ENCODE data around the gene CST5.
"Not testable (repeated sequence)": the region's sequence is repeated elsewhere in the genome, so short reads cannot be mapped to it uniquely, and the experiment has no call there.

- TF ChIP-seq CTCF, POLR2A (IDR thresholded peaks at IDR 0.05): not testable (repeated sequence)
Measured at GRCh38 chr20:23914469-23914868, 34.9 kb upstream of the CST5 start.

All from Peyer's patch (tissue), 4 donors.